GM12865 (cell line): ENCODE measurements around the gene B3GAT2.
A peak's percentile ranks its signal among the peaks of the same experiment; 100 is the strongest.

Source experiments
- DNase-seq: peaks from one replicate; pipeline ENCODE4 v3.0.0; 2010; ENCODE audit warnings: low read depth
- H3K4me3 ChIP-seq: 2 replicates; pipeline ENCODE4 v1.5.1; 2011; ENCODE audit warnings: mild to moderate bottlenecking, low read depth, low read length, control low read depth
- CTCF ChIP-seq: IDR thresholded peaks from 2 replicates; pipeline ENCODE4 v1.5.1; 2011; ENCODE audit warnings: low read length, control low read depth, low read depth, inconsistent platforms; ENCODE audit not compliant: insufficient read depth; ENCODE audit errors: missing control alignments

The B3GAT2 gene

GRCh38 chr6:70982747-70983146, 25.9 kb upstream of the B3GAT2 start:
- DNase-seq: no peak
- TF ChIP-seq CTCF: no peak
- H3K4me3 ChIP-seq: no peak overlapping the region

GRCh38 chr6:70980727-70981126, 23.9 kb upstream of the B3GAT2 start:
- DNase-seq: no peak
- no peak overlapping the region for H3K4me3 ChIP-seq
- TF ChIP-seq CTCF: no peak

- no peak for DNase-seq
These were observed 16.7 kb upstream of the B3GAT2 start for GRCh38 chr6:70973604-70974003.

GRCh38 chr6:70967049-70967448, 10.2 kb upstream of the B3GAT2 start:
- TF ChIP-seq CTCF: no peak
- no peak overlapping the region for H3K4me3 ChIP-seq
- DNase-seq: no peak

More at GRCh38 chr6:70973604-70974003, 16.7 kb upstream of the B3GAT2 start:
- H3K4me3 ChIP-seq: no peak overlapping the region
- no peak for TF ChIP-seq CTCF

GRCh38 chr6:70957284-70957617, 391 bp upstream of the B3GAT2 start:
- no peak for DNase-seq
- H3K4me3 ChIP-seq: no peak overlapping the region
- no peak for TF ChIP-seq CTCF

GRCh38 chr6:70956191-70956450, 739 bp downstream of the B3GAT2 start:
- no peak for TF ChIP-seq CTCF
- DNase-seq: no peak
- peak overlapping the region; percentile 11 for H3K4me3 ChIP-seq

- peak; percentile 88 for TF ChIP-seq CTCF
- H3K4me3 ChIP-seq: peak overlapping the region; percentile 46
- DNase-seq: peak; percentile 90
These were observed 1.2 kb downstream of the B3GAT2 start for GRCh38 chr6:70955441-70956190.
